Measurements from ENCODE around the gene GK. TPM values are rescaled to one million over a fixed set of nuclear protein-coding genes. Genes with fewer than 3 reads are reported as not detected.
"Not testable (repeated sequence)": the region's sequence is repeated elsewhere in the genome, so short reads cannot be mapped to it uniquely, and the experiment has no call there.

GK gene
- total and polyA plus RNA-seq, 9 of the 15 experiments (the other 6 are each of a cell fraction or from before 2014, with no cell fraction given), result 8.0 to 15.7 (median 12.4) TPM

DNA sequence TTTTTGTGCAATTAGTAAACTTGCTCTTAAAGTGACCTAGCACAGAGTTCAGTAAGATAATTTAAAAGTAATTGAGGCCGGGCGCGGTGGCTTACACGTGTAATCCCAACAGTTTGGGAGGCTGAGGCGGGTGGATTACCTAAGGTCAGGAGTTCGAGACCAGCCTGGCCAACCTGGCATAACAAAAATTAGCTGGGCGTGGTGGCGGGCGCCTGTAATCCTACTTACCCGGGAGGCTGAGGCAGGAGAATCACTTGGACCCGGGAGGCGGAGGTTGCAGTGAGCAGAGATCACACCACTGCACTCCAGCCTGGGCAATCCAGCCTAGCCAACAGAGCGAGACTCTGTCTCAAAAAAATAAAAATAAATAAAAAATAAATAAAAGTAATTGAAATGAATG, 1.2 kb downstream of the GK start:
- Histone ChIP-seq H3K9ac (ENCODE audit: insufficient read depth in 1 of 2, low read depth in 2 of 2, low read length in 2 of 2) (peak overlapping the region in 1 of 2 experiments; percentile 68; a peak in 2 of 4 replicates), H3K4me1 (replicated peaks in 1 of 2; ENCODE audit: control insufficient read depth in 2 of 2, insufficient read depth in 2 of 2, low read length in 2 of 2) (peaks cover 20 to 25% of the 10 kb centered on the region in 2 experiments; a peak in 4 of 5 replicates), H2AFZ (ENCODE audit: low read depth, low read length) (peak overlapping the region; percentile 88; the same call in 1 of the 2 replicates), H3K27ac (ENCODE audit: extremely low read depth, low read depth, low read length) (peak overlapping the region; percentile 75; the same call in 2 of the 3 replicates), H3K4me3 (peak overlapping the region; percentile 68), H3K4me2 (ENCODE audit: insufficient read depth, low read length) (peak overlapping the region; percentile 87)
- 0 out of 2 replicates have a peak, but pooled peaks have one; percentile 11 for TF ChIP-seq BCOR (IDR thresholded peaks at IDR 0.05)
- H3K9me1 ChIP-seq (ENCODE audit: control insufficient read depth, insufficient read depth, low read length); H3K9me3 ChIP-seq (replicated peaks; ENCODE audit: control insufficient read depth, insufficient read depth, low read depth, low read length); H4K20me1 ChIP-seq (replicated peaks; ENCODE audit: control insufficient read depth, insufficient read depth, low read length); FAIRE-seq; H3K27me3 ChIP-seq (ENCODE audit: control insufficient read depth in 2 of 2, insufficient read depth in 2 of 2, low read length in 2 of 2); ATAC-seq; DNase-seq (ENCODE audit: extremely low read depth in 1 of 4, low spot score in 3 of 4); H3K79me2 ChIP-seq (ENCODE audit: control insufficient read depth, insufficient read depth, low read length); CTCF ChIA-PET (ENCODE audit: low intra/inter-chr PET ratio); in situ Hi-C loops (cut with MboI); POLR2A ChIA-PET; H3K36me3 ChIP-seq (ENCODE audit: control insufficient read depth, insufficient read depth, low read length); BruUV-seq (replicated peaks): not testable (repeated sequence)
- intact Hi-C loops (cut with micrococcal nuclease), result loop anchor here (10.0 kb wide), 1 partner anchor 230 kb away; the partner anchor contains the start of gene TAB3
- WGBS (ENCODE audit: insufficient coverage, low coverage, missing lambda C conversion rate), result 44% methylated on average over 13 of the region's 13 CpGs

DNA sequence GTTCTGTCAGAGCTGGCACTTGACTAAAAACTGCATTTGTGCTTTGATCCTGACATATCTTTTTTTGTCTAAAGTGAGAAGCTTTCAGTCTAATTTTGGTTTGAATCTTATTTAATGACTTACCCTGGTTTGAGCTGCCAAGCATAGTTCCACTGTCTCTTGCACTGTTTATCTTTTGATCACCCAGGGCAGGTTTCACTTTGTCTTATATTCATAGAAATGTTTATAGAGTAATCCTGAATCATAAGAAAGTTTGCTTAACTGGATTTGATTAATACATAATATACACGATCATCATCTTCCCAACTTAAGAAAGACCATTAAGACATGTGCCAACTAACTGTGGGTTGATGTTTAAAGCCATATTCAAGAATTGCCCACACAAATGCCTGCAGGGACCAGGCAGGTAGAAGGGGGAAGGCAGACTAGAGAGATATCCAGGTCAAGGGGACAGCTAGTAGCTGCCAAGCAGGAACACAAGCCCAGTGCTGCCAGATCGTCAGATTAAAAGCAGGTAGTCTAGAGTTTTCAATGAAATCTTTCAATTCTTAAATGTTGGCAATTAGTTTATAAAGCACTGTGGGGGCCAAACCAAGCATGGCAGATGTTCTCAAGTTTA, 1.9 kb downstream of the GK start:
- H3K27ac ChIP-seq (ENCODE audit: extremely low read depth, low read depth, low read length), result no peak overlapping the region
- no peak overlapping the region for H3K4me3 ChIP-seq
- no peaks in the 10 kb centered on the region for H4K20me1 ChIP-seq (replicated peaks; ENCODE audit: control insufficient read depth, insufficient read depth, low read length)
- peaks cover 20 to 28% of the 10 kb centered on the region in 2 experiments; a peak in 4 of 5 replicates for H3K4me1 ChIP-seq (replicated peaks in 1 of 2; ENCODE audit: control insufficient read depth in 2 of 2, insufficient read depth in 2 of 2, low read length in 2 of 2)
- H3K36me3 ChIP-seq (ENCODE audit: control insufficient read depth, insufficient read depth, low read length), result no peaks in the 10 kb centered on the region
- in situ Hi-C loops (cut with MboI) (no loop called here), intact Hi-C loops (cut with micrococcal nuclease) (loop anchor here (10.0 kb wide), 1 partner anchor 230 kb away; the partner anchor contains the start of gene TAB3)
- H3K9ac ChIP-seq (ENCODE audit: insufficient read depth in 1 of 2, low read depth in 2 of 2, low read length in 2 of 2), result no peak overlapping the region
- no peaks in the 10 kb centered on the region for H3K27me3 ChIP-seq (ENCODE audit: control insufficient read depth in 2 of 2, insufficient read depth in 2 of 2, low read length in 2 of 2)
- BruUV-seq (replicated peaks), result no TSS peak
- H3K4me2 ChIP-seq (ENCODE audit: insufficient read depth, low read length), result no peak overlapping the region
- H3K9me3 ChIP-seq (replicated peaks; ENCODE audit: control insufficient read depth, insufficient read depth, low read depth, low read length), result no peaks in the 10 kb centered on the region
- H3K79me2 ChIP-seq (ENCODE audit: control insufficient read depth, insufficient read depth, low read length), result peaks cover 8% of the 10 kb centered on the region
- WGBS (ENCODE audit: insufficient coverage, low coverage, missing lambda C conversion rate), result 38% methylated on average over 2 of the region's 2 CpGs
- ChIA-PET POLR2A (no interaction called here), CTCF (ENCODE audit: low intra/inter-chr PET ratio) (no interaction called here)
- no peak overlapping the region for H2AFZ ChIP-seq (ENCODE audit: low read depth, low read length)
- H3K9me1 ChIP-seq (ENCODE audit: control insufficient read depth, insufficient read depth, low read length), result no peaks in the 10 kb centered on the region
- ATAC-seq, result no peak
- no peak for DNase-seq (ENCODE audit: extremely low read depth in 1 of 4, low spot score in 3 of 4)
- FAIRE-seq, result no peak
- TF ChIP-seq FOXA3 (CRISPR knock-in tag; conservative IDR thresholded peaks at IDR 0.05 in 1 of 2, IDR thresholded peaks at IDR 0.05 in 1 of 2), result no peak
- TF ChIP-seq, protein P1, sequence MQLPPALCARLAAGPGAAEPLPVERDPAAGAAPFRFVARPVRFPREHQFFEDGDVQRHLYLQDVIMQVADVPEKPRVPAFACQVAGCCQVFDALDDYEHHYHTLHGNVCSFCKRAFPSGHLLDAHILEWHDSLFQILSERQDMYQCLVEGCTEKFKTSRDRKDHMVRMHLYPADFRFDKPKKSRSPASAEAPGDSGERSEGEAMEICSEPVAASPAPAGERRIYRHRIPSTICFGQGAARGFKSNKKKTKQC (CRISPR knock-in tag; IDR thresholded peaks at IDR 0.05), result no peak
- TF ChIP-seq, protein P2, sequence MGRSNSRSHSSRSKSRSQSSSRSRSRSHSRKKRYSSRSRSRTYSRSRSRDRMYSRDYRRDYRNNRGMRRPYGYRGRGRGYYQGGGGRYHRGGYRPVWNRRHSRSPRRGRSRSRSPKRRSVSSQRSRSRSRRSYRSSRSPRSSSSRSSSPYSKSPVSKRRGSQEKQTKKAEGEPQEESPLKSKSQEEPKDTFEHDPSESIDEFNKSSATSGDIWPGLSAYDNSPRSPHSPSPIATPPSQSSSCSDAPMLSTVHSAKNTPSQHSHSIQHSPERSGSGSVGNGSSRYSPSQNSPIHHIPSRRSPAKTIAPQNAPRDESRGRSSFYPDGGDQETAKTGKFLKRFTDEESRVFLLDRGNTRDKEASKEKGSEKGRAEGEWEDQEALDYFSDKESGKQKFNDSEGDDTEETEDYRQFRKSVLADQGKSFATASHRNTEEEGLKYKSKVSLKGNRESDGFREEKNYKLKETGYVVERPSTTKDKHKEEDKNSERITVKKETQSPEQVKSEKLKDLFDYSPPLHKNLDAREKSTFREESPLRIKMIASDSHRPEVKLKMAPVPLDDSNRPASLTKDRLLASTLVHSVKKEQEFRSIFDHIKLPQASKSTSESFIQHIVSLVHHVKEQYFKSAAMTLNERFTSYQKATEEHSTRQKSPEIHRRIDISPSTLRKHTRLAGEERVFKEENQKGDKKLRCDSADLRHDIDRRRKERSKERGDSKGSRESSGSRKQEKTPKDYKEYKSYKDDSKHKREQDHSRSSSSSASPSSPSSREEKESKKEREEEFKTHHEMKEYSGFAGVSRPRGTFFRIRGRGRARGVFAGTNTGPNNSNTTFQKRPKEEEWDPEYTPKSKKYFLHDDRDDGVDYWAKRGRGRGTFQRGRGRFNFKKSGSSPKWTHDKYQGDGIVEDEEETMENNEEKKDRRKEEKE (IDR thresholded peaks at IDR 0.05; ENCODE audit: borderline replicate concordance in 1 of 2, control insufficient read depth in 1 of 2, low read depth in 2 of 2, low read length in 1 of 2), result no peak
- no peak for TF ChIP-seq SUPT5H (IDR thresholded peaks at IDR 0.05)
- no peak for TF ChIP-seq PTTG1 (tag; IDR thresholded peaks at IDR 0.05; ENCODE audit: low read depth)
- no peak for TF ChIP-seq LARP7 (IDR thresholded peaks at IDR 0.05)

Data from K562 (cell line).